ENCODE results near the gene PTPN14. TPM values are rescaled to one million over a fixed set of nuclear protein-coding genes. Genes with fewer than 3 reads are reported as not detected.

The PTPN14 gene
- polyA plus RNA-seq, 1 experiment: 34.2 TPM

GRCh38 chr1:214383381-214384372, 167.7 kb downstream of the PTPN14 start:
- no peak overlapping the region for H3K4me3 ChIP-seq (ENCODE audit: low read depth, low read length)
- CTCF ChIA-PET: no interaction called here
- POLR2A ChIA-PET: no interaction called here

GRCh38 chr1:214380986-214381695, 170.3 kb downstream of the PTPN14 start:
- Histone ChIP-seq H3K27ac (ENCODE audit: low read depth, low read length) (no peak overlapping the region), H3K9me3 (ENCODE audit: control insufficient read depth, insufficient read depth, low read length) (peaks cover 5% of the 10 kb centered on the region; the same call in 1 of the 2 replicates), H3K4me3 (ENCODE audit: low read depth, low read length) (no peak overlapping the region), H3K27me3 (ENCODE audit: control insufficient read depth, insufficient read depth, low read length) (no peaks in the 10 kb centered on the region)
- CTCF ChIA-PET: interaction anchor here (1.1 to 1.3 kb wide), 4 partner anchors 23 to 204 kb away, joined by 3 to 6 read pairs (median 3); no protein-coding TSS in a partner anchor
- TF ChIP-seq CTCF (IDR thresholded peaks at IDR 0.05; ENCODE audit: low read depth, low read length): no peak
- DNase-seq (ENCODE audit: low read depth, low spot score): no peak
- POLR2A ChIA-PET: no interaction called here

More at GRCh38 chr1:214383381-214384372, 167.7 kb downstream of the PTPN14 start:
- Histone ChIP-seq H3K27me3 (ENCODE audit: control insufficient read depth, insufficient read depth, low read length) (no peaks in the 10 kb centered on the region), H3K9me3 (ENCODE audit: control insufficient read depth, insufficient read depth, low read length) (peaks cover 5% of the 10 kb centered on the region; the same call in 1 of the 2 replicates), H3K27ac (ENCODE audit: low read depth, low read length) (no peak overlapping the region)
- no peak for TF ChIP-seq CTCF (IDR thresholded peaks at IDR 0.05; ENCODE audit: low read depth, low read length)
- DNase-seq (ENCODE audit: low read depth, low spot score): no peak

- POLR2A ChIA-PET: no interaction called here
- DNase-seq (ENCODE audit: low read depth, low spot score): no peak
Measured at GRCh38 chr1:214380396-214380795, 171.0 kb downstream of the PTPN14 start.

GRCh38 chr1:214379236-214379970, 172.0 kb downstream of the PTPN14 start:
- POLR2A ChIA-PET: no interaction called here
- no peak for TF ChIP-seq CTCF (IDR thresholded peaks at IDR 0.05; ENCODE audit: low read depth, low read length)
- no peak overlapping the region for H3K4me3 ChIP-seq (ENCODE audit: low read depth, low read length)
- H3K27me3 ChIP-seq (ENCODE audit: control insufficient read depth, insufficient read depth, low read length): no peaks in the 10 kb centered on the region
- H3K27ac ChIP-seq (ENCODE audit: low read depth, low read length): no peak overlapping the region
- peaks cover 5% of the 10 kb centered on the region; the same call in 1 of the 2 replicates for H3K9me3 ChIP-seq (ENCODE audit: control insufficient read depth, insufficient read depth, low read length)
- CTCF ChIA-PET: interaction anchor here (1.3 kb wide), 1 partner anchor 48 kb away, joined by 3 read pairs; no protein-coding TSS in a partner anchor
- DNase-seq (ENCODE audit: low read depth, low spot score): no peak

More at GRCh38 chr1:214380396-214380795, 171.0 kb downstream of the PTPN14 start:
- no peak overlapping the region for H3K4me3 ChIP-seq (ENCODE audit: low read depth, low read length)
- no peaks in the 10 kb centered on the region for H3K27me3 ChIP-seq (ENCODE audit: control insufficient read depth, insufficient read depth, low read length)
- H3K9me3 ChIP-seq (ENCODE audit: control insufficient read depth, insufficient read depth, low read length): peaks cover 5% of the 10 kb centered on the region; the same call in 1 of the 2 replicates
- H3K27ac ChIP-seq (ENCODE audit: low read depth, low read length): no peak overlapping the region
- CTCF ChIA-PET: interaction anchor here (1.1 to 1.3 kb wide), 4 partner anchors 24 to 205 kb away, joined by 3 to 6 read pairs (median 3); no protein-coding TSS in a partner anchor
- TF ChIP-seq CTCF (IDR thresholded peaks at IDR 0.05; ENCODE audit: low read depth, low read length): no peak

Data from AG04450 (cell line).